Measurements from ENCODE around the gene CD40LG. TPM values are rescaled to one million over a fixed set of nuclear protein-coding genes. Genes with fewer than 3 reads are reported as not detected.

Gene CD40LG
- polyA plus RNA-seq, 1 donor from 2014 or later = not detected

GRCh38 chrX:136667446-136668168, 19.6 kb downstream of the CD40LG start:
- Histone ChIP-seq H3K27me3 (ENCODE audit: insufficient read depth, low read depth, low read length) (no peaks in the 10 kb centered on the region), H2AFZ (ENCODE audit: low read depth, low read length) (no peak overlapping the region), H3F3A (ENCODE audit: insufficient read depth, low read length, poor library complexity, severe bottlenecking) (no peaks in the 10 kb centered on the region), H3K4me2 (ENCODE audit: low read length) (no peak overlapping the region), H3K79me2 (replicated peaks; ENCODE audit: insufficient read depth, low read length) (no peaks in the 10 kb centered on the region), H3K4me3 (ENCODE audit: low read length) (no peak overlapping the region), H3K27ac (ENCODE audit: low read length) (no peak overlapping the region), H4K20me1 (ENCODE audit: insufficient read depth) (no peaks in the 10 kb centered on the region), H3K9me3 (ENCODE audit: low read length) (no peaks in the 10 kb centered on the region), H3K36me3 (ENCODE audit: insufficient read depth, low read length) (no peaks in the 10 kb centered on the region), H3K9me2 (ENCODE audit: insufficient read depth, low read length) (no peaks in the 10 kb centered on the region), H3K9ac (ENCODE audit: low read length) (no peak overlapping the region)
- TF ChIP-seq EZH2 (IDR thresholded peaks at IDR 0.05; ENCODE audit: borderline replicate concordance, insufficient read depth, low read length, poor library complexity, severe bottlenecking) (no peak), SMC3 (conservative IDR thresholded peaks at IDR 0.05; ENCODE audit: poor library complexity) (no peak), REST (IDR thresholded peaks at IDR 0.05; ENCODE audit: borderline replicate concordance) (no peak), RAD21 (conservative IDR thresholded peaks at IDR 0.05) (no peak), MXI1 (conservative IDR thresholded peaks at IDR 0.05; ENCODE audit: poor library complexity, severe bottlenecking) (no peak), POLR2AphosphoS5 (IDR thresholded peaks at IDR 0.05) (no peak), EP300 (conservative IDR thresholded peaks at IDR 0.05; ENCODE audit: poor library complexity, severe bottlenecking) (no peak), TAF1 (IDR thresholded peaks at IDR 0.05; ENCODE audit: low read depth) (no peak), CTCF (IDR thresholded peaks at IDR 0.05; ENCODE audit: poor library complexity, severe bottlenecking) (no peak)

- no peak overlapping the region for H3K4me2 ChIP-seq (ENCODE audit: low read length)
- no peak overlapping the region for H2AFZ ChIP-seq (ENCODE audit: low read depth, low read length)
- TF ChIP-seq SMC3 (conservative IDR thresholded peaks at IDR 0.05; ENCODE audit: poor library complexity) (no peak), EZH2 (IDR thresholded peaks at IDR 0.05; ENCODE audit: borderline replicate concordance, insufficient read depth, low read length, poor library complexity, severe bottlenecking) (no peak), EP300 (conservative IDR thresholded peaks at IDR 0.05; ENCODE audit: poor library complexity, severe bottlenecking) (no peak), POLR2AphosphoS5 (IDR thresholded peaks at IDR 0.05) (no peak), TAF1 (IDR thresholded peaks at IDR 0.05; ENCODE audit: low read depth) (no peak), MXI1 (conservative IDR thresholded peaks at IDR 0.05; ENCODE audit: poor library complexity, severe bottlenecking) (no peak), CTCF (IDR thresholded peaks at IDR 0.05; ENCODE audit: poor library complexity, severe bottlenecking) (no peak), RAD21 (conservative IDR thresholded peaks at IDR 0.05) (no peak), REST (IDR thresholded peaks at IDR 0.05; ENCODE audit: borderline replicate concordance) (no peak)
- no peak overlapping the region for H3K4me3 ChIP-seq (ENCODE audit: low read length)
- no peak overlapping the region for H3K9ac ChIP-seq (ENCODE audit: low read length)
- H3K27me3 ChIP-seq (ENCODE audit: insufficient read depth, low read depth, low read length) = no peaks in the 10 kb centered on the region
- no peaks in the 10 kb centered on the region for H3K79me2 ChIP-seq (replicated peaks; ENCODE audit: insufficient read depth, low read length)
- H3K36me3 ChIP-seq (ENCODE audit: insufficient read depth, low read length) = no peaks in the 10 kb centered on the region
- H3F3A ChIP-seq (ENCODE audit: insufficient read depth, low read length, poor library complexity, severe bottlenecking) = no peaks in the 10 kb centered on the region
- H4K20me1 ChIP-seq (ENCODE audit: insufficient read depth) = no peaks in the 10 kb centered on the region
- no peaks in the 10 kb centered on the region for H3K9me3 ChIP-seq (ENCODE audit: low read length)
- H3K27ac ChIP-seq (ENCODE audit: low read length) = no peak overlapping the region
- H3K9me2 ChIP-seq (ENCODE audit: insufficient read depth, low read length) = no peaks in the 10 kb centered on the region
Observed at GRCh38 chrX:136671006-136671610, 23.1 kb downstream of the CD40LG start.
